ENCODE results near the gene FOXO3.

The FOXO3 gene

GRCh38 chr6:108710030-108710429 is 149.3 kb downstream of the FOXO3 start:
- no peak for DNase-seq (ENCODE audit: low read depth)
- TF ChIP-seq, protein P1, sequence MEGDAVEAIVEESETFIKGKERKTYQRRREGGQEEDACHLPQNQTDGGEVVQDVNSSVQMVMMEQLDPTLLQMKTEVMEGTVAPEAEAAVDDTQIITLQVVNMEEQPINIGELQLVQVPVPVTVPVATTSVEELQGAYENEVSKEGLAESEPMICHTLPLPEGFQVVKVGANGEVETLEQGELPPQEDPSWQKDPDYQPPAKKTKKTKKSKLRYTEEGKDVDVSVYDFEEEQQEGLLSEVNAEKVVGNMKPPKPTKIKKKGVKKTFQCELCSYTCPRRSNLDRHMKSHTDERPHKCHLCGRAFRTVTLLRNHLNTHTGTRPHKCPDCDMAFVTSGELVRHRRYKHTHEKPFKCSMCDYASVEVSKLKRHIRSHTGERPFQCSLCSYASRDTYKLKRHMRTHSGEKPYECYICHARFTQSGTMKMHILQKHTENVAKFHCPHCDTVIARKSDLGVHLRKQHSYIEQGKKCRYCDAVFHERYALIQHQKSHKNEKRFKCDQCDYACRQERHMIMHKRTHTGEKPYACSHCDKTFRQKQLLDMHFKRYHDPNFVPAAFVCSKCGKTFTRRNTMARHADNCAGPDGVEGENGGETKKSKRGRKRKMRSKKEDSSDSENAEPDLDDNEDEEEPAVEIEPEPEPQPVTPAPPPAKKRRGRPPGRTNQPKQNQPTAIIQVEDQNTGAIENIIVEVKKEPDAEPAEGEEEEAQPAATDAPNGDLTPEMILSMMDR (IDR thresholded peaks at IDR 0.05; ENCODE audit: control insufficient read depth, insufficient read depth, low read depth, low read length, missing control alignments): no peak
- H3K4me3 ChIP-seq (ENCODE audit: control insufficient read depth, low read depth, low read length): no peak overlapping the region

DNA sequence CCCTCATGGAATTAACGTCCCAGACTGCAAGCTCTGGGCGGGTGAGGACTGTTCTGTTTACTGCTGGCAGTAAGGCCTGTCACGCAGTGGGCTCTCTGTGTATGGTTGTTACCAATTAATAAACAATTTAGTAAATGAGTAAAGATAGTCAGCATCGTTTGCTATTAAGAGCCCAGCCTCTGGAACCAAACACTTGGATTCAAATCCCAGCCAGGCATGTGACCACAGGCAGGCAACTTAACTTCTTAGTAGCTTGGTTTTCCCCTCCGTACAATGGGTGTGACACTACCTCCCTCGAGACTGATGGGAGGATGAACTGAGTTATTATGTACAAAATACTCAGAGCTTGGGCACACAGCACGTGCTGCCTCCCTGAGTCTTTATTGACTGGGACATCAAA is 149.8 kb downstream of the FOXO3 start:
- no peak overlapping the region for H3K4me3 ChIP-seq (ENCODE audit: control insufficient read depth, low read depth, low read length)
- TF ChIP-seq, protein P1 (IDR thresholded peaks at IDR 0.05; ENCODE audit: control insufficient read depth, insufficient read depth, low read depth, low read length, missing control alignments): no peak
- DNase-seq (ENCODE audit: low read depth): no peak

DNA sequence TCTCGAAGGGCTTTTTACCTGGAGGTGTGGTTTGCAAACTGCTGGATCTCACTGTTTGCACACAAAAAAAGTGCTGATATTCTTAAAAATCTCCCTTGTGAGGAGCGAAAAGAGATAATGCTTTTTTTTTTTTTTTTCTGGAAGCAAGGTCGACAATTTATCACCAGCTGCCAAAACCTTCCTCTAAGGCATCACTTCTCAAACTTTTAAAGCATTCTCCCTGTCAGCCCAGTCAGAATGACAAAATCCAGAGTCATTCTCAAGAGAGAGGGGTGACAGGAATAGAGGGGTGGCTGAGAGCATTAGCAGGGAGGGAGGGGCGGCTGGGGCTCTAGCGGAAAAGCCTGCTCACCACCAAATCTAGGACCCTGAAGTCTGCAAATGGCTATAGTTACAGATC is 150.4 kb downstream of the FOXO3 start:
- TF ChIP-seq, protein P1 (IDR thresholded peaks at IDR 0.05; ENCODE audit: control insufficient read depth, insufficient read depth, low read depth, low read length, missing control alignments): no peak
- no peak for DNase-seq (ENCODE audit: low read depth)
- no peak overlapping the region for H3K4me3 ChIP-seq (ENCODE audit: control insufficient read depth, low read depth, low read length)

DNA sequence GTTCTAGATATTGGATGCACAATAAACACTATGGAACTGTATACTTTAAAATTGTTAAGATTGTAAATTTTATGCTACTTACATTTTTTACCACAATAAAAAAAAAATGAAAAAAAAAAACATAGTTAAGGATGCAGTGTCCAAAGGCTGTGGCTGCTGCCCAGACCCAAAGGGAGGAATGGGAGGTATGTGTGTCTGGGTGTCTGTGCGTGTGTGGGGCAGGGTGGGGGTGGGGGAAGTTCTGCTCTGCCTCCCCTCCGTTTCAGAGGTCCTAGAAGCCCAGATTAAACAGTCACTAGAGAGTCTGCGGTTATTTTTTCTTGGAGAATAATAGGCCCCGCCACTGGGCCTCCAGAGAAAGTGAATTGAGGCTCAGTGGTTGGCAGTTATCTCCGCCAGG is 151.1 kb downstream of the FOXO3 start:
- no peak overlapping the region for H3K4me3 ChIP-seq (ENCODE audit: control insufficient read depth, low read depth, low read length)
- TF ChIP-seq, protein P1 (IDR thresholded peaks at IDR 0.05; ENCODE audit: control insufficient read depth, insufficient read depth, low read depth, low read length, missing control alignments): no peak
- DNase-seq (ENCODE audit: low read depth): no peak

GRCh38 chr6:108712946-108713345 is 152.2 kb downstream of the FOXO3 start:
- H3K4me3 ChIP-seq (ENCODE audit: control insufficient read depth, low read depth, low read length): no peak overlapping the region
- DNase-seq (ENCODE audit: low read depth): no peak
- TF ChIP-seq, protein P1 (IDR thresholded peaks at IDR 0.05; ENCODE audit: control insufficient read depth, insufficient read depth, low read depth, low read length, missing control alignments): no peak

- TF ChIP-seq, protein P1 (IDR thresholded peaks at IDR 0.05; ENCODE audit: control insufficient read depth, insufficient read depth, low read depth, low read length, missing control alignments): no peak
- no peak overlapping the region for H3K4me3 ChIP-seq (ENCODE audit: control insufficient read depth, low read depth, low read length)
- DNase-seq (ENCODE audit: low read depth): no peak
These were observed 153.5 kb downstream of the FOXO3 start for GRCh38 chr6:108714101-108714765.

All from AG09309 (cell line).